NCI-H524 (cell line): Measurements from ENCODE around the gene HOXA9.

Experiments used
- DNase-seq, 2 experiments: peaks; one replicate each; lab custom pipeline; 2025; lab: John Stamatoyannopoulos, UW

The HOXA9 gene

DNA sequence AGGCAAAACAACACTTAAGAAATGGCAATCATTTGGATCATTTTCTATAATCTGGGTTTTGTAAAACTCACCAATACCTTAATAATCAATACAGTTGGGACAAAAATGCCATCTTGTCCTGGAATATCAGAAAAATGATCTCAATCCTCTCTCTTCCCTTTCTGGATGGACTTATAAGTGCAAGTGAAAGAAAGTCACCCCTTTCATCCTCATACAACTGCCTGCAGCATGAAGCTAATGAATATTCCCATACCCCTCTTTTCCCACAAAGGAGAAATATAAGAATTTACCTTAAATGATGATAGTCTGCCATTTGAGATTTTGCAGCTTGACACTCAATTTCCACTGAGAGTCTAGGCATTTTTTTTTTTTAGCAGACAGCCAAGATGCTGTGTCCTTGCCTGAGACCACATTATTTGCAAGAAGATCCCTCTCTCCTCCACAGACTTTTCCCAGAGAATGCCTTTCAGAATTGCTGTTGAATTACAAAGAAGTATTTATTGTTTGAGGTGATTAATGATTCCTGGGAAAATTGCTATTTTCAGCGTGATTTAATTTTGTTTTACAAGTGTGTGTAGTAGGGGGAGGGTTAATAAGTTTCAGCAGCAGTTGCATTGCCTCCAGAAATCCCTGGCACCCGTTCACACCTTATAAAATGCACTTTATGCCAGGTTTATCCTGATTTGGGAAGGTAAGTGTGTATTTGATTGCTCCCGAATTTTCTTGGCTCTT lies 38.6 kb downstream of the HOXA9 start:
- DNase-seq = no peak

DNA sequence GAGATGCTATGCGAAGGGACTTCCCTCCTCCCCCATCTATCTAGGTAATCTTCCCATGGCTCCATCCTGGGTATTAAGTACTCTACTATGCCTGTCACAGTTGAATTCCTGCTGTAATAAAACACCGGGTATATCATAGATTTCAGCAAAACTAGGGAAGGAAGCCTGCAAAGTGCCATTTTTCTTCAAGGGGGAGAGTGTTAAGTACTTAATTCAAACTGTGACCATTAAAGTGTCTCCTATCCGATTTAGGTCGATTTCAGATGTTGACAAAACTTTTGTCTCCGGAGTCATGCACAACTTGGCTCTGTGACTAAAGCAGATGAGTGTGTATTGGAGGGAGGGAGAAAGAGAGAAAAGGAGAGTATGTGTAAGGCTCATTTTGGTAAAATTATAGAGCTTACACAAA lies 39.3 kb downstream of the HOXA9 start:
- no peak for DNase-seq

DNA sequence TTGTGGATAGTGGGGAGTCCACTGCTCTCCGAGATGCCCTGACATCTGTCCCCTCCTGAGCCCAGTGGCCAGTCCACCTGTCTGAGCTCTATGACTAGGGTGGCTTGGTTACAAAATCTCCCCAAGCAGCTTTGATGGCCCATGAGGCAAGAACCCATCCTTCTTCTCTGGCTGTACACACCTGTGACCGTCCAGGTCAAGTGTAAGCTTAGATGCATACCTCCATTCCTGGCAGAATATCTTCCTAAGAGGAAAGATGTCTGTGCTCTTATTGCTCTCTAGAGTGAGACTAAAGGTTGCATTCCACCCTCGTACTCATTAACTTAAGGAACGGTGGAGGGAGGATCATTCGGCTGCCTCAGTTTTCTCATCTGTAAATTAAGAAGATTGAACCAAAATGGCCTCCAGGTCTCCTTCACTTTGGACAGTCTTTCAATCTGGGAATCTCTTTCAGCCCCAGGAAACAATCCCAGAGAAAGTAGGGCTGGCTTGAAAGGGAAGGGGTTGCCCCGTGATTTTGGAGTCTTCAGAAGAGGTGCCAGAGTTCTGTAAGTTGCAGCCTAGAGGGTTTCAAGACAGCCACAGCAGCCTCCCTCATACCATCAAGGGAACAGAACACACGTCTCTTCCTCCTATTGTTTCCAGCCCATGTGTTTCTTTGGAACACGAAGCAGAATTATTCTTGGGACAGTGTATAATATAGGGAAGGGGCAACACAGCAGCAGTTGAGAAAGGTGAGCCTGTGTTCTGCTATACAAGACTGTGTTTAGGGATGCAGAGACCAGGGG lies 40.2 kb downstream of the HOXA9 start:
- no peak for DNase-seq

DNA sequence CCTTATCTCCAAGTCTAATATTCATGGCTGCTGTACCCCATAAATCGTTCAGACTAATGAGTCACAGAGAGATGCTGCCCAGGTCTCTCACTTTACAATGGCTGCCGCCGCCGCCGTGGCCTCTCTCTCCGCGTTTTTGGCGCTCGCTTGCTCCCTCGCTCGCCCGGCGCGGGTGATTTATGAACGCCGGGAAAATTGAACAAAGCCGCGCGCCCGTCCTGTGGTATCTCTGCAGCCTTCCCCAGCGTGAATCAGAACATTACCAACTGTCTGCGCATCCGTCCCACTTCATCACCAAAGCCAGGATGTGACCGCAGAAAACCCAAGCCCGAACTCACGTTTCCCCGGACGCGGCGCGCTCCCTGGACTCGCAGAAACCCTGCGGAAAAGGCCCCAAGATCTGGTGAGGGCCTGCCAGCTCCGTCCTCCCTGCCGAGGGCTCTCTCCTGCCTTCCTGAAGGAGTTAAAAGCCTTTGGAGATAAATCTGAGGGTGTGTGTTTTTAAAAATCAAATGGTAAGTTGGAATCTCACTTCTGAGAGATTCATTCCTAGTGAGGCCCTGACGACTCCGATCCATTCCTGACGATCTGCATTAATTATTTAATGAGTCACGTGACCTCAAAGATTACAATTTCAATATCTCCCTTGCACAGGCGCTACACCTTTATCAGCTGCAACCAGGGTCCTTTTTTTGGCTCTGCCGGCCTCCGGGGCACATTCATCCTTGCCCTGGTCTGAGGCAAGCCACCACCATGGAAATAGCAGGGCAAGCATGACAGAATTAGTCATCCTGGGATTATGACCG lies 41.0 kb downstream of the HOXA9 start:
- no peak for DNase-seq

DNA sequence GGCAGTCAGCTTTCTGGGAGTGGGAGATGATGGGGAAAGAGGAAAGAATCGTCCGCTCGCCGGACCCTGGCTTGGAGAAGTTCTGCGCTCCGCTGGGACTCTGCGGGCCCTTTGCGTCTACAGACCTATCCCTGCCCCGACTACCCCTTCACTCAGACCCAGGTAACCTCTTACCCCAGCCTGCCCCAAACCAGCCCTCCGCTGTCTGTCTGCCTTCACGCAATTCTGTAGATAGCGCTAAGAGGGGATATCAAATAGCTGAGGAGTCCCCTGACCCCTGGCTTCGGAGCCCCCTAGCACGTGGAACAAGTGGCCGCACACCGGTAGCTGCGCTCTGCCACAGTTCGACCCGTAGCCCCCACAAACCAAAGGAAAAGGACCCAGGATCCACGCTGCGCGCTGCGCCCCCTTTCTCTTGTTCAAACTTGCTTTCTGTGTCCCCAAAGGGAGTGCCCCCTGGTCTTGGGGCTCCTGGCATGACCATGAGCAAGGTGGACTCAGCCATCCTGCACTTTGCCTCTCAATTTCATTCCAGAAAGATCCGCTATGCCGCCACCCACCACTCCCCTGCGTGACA lies 41.8 kb downstream of the HOXA9 start:
- DNase-seq = no peak

DNA sequence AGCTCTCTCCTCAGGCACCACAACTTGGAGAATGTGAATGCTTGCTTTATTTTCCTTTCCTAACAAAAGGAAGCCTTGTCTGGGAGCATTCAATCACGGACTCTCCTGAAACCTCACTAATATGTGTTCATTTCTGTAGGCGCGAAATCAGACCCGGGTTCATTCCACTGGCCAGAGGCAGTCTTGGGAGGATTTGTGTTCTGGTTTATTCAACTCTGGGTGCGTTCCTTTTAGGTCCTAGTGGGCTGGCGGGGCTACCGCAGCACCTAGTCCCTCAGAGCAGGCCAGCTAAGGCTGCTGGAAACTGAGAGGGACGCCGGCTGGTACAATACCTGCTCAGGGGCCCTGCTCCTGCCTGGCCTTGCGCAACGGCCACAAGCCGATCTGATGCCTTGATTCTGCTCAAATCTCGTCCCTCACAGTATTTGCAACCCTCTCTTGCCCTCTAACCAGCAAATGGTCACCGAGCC lies 42.3 kb downstream of the HOXA9 start:
- no peak for DNase-seq

DNA sequence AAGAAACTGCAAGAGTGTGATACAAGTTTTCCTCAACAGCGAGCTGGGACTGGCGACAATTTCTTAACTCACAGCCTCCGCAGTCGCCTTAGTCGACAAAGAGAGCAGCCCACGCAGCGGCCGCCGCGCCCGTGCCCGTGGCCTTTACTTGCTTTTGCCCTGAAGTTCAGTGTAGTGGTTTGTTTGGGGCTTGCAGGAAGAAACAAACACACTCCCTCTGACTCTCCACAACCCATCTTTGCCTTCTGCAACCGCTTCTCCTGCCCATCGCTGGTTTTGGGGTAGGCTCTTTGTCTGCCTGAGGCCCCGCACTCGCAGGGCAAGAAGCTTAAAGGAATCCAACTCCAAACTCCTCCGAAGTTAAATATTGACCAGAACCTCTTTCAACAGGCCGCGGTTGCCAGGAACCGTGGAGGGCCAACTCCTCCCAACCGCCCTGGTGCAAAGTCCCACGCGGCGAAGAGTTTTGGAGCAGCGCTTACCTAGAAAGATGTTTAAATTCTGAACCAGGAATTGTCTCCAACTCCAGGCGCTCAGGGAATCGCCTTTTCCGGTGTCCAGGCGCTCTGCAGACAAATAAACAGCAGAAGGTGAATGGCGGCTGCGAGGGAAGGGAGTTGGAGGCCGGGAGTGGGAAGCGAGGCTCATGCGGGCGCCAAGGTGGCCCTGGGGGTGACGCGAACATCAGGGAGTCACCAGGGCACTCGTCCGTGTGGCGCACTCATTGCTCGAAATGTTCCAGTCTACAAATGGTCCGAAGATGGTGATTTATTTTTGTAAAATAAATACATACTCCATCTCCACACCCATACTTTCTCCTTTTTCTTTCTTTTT lies 43.0 kb downstream of the HOXA9 start:
- DNase-seq = no peak

DNA sequence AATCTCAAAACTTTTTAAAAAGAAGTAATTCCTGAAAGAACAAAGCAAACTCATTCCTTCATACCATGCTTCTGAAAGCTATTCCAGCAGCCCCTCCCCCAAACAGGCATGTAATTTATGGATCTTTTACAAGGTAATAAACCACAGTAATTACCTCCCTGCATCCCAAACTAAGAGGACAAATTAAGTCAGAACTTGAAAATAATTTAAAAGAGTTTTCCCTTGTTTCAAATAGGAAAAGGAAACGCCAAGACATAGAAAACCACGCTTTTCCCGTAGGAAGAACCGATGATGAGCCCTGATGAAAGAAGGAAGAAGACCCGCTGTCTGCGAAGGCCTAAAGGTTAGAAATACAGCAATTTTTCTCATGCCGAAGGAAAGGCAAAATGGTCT lies 43.7 kb downstream of the HOXA9 start:
- no peak for DNase-seq

DNA sequence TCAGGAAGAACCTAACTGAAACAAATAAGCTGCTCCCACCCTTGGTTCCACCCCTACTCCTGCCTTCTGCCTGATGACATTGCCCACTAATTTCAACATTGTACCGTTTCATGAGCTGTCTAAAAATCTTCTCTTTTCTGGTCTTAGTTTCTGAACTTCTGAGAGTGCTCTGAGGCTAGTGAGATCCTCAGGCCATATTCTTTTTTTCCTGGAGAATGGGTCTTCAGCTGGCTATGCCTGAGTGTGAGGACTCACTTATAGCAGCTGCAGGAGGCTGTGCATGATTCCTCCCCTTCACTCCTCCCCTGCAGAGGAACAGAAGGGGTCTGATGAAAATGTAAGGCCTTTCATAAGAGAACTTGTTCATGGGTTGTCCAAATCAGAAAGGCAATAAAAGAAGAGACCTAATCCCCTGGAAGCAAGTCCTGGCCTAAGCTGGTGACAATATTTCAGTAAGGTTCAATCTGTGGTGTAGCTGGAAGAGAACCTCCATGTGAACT lies 45.9 kb downstream of the HOXA9 start:
- no peak for DNase-seq

DNA sequence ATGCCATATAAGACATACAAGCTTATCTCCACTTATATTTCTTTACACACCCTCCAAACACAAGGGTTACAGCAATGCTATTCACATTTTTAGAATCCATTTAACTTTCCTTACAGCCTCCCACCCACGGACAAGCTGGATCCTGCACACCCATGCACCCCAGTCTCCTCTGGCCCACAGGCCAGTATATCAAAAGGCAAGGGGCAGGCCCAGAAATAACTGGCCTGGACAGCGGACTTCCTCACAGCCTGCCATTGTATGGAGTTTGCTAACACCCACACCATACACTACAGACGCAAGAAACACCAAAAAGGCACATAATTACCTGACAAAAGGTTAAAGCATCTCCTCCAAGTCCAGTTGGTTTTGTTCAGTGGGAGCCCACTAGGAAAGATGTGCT lies 46.8 kb downstream of the HOXA9 start:
- no peak for DNase-seq

DNA sequence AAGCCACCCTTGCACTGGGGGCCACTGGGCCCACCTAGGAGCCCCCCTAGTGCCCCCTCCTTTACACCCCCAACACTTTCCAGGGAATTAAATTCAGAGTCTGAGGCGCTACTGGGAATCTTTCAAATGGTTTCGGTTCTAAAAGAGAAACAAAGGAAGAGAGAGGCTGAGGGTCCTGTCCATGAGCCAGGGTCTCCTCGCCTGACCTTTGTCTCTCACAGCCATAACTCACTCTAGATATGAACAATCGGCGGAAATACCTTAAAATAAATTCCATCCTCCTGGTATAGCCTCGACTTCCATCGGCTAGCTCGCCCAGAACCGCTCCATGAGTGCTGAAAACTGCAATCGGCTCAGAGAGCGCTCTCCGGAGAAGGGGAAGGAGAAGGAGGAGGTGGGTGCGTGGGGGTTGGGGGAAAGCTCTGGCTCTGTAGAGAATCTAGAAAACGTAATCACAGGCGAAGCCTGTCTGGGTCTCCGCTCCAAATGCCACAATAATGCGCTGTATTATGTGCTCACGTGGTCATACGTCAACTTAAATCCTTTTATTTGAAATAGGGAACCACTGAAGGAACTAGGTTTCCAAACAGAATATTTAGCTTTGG lies 47.3 kb downstream of the HOXA9 start:
- no peak for DNase-seq

DNA sequence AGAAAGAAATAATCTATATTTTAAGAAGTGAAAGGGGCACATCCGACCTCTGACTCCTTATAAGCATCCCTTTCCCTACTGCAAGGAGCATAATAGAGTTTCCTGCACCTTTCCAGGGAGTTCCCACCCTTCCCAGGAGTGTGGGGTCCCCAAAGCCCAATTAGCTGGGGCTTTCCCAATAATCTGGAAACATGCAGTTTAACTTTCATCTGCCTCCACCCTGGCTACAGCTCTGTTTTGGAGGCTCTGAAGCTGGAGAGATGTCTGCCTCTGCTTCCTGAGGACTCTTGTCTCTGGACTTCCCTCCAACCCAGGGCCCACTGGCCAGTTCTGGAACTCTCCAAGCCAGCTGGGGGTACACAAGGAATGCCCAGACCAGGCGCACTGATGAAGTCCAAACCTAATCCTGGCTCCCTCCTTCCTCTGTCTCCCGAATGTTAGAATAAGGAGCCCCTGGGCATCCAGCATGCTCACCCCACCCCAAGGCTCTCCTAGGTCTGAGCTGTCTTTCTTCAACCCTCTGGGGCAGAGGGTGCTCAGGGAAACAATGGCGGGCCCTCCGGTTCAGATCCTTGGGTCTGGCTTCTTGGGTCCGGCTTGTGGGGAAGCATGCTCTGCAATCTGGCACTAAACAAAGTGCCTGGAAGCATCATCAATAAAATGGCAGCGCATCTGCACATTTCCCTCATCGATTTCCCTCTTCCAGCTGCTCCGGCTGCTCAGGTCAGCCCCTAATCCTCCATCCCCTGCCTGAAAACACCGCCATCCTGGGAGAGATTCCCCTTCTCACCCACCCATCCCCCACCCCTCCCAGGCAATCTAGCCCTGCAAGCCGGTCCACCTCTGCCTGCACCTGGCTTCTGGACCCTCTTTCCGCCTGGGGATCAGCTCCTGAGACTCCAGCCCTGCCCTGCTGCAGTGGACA lies 48.1 kb downstream of the HOXA9 start:
- no peak for DNase-seq

DNA sequence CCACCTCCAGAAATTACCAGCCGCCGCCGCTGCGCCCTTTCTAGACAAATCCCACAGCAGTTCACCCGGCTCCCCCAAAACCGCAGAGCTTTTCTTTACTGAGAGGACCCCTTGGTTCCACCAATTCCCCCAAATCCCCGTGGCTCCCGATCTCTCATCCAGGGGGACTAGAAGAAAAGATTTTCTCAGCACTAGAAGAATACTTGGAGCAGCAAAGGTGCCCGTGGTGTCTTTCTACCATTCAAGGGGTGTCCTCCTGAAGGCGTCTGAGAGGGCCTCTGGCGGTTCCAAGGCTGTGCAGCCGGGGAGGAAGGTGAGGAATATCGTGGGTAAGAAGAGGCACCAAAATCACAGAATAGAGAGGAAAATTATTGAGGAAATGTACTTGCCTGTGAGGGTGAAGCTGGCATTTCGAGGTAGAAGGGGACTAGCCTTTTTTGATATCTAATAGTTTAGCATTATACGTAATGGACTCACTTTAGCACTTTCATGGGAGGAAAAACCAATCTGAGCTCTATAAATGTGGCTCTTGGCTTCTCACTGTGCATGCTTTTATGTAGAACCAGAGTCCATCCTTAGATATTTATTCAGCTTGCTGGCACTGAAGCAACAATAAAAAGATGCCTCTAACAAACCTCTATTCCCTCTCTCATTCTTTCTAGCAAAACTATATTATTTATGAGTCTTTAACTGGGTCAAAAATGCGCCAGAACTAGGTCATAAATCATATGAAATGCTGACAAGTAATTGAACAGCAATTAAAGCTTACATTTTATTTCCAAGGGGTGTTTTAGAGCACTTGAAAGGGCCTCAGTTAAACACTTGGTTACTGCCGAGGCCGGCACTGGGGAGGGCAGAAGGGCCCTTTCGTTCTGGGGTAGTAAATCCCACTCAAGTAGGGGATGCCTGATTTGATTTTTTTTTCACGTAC lies 49.0 kb downstream of the HOXA9 start:
- DNase-seq = no peak

DNA sequence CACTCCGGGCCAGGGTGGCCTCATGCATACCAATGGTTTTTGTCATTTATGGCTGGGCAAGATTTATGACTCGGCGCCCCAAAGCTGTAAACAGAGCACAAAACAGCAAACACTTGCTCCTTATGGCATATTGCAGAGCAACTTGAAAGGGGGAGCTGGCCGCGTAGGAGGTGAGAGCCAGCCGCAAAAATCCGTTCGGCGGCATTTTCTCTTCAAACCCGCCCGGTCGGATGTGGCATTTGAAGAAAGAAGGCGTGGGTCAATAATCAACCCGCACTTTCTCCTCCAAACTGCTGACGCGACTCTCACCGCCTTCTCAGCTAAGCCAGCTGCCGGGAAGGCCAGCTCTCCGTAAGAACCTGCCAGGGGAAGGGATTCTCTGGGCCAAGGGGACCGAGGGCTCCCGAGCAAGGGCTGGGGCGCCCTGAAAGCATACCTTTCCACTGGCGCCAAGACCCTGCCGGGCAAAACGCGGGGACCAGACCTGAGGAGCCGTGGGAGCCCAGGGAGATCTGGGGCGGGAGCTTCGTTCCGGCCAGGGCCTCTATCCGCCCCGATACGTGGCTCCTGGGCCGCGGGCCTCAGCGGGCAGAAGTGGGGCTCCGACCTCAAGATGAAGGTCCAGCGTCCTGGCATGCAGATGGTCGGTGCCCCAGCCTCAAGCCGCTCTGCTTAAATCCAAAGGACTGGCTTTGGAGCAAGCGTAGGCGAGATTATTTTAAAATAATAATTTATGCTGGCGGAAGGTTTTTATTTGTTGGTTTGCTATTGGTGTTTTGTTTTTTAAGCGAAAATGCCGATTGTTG lies 49.9 kb downstream of the HOXA9 start:
- no peak for DNase-seq

DNA sequence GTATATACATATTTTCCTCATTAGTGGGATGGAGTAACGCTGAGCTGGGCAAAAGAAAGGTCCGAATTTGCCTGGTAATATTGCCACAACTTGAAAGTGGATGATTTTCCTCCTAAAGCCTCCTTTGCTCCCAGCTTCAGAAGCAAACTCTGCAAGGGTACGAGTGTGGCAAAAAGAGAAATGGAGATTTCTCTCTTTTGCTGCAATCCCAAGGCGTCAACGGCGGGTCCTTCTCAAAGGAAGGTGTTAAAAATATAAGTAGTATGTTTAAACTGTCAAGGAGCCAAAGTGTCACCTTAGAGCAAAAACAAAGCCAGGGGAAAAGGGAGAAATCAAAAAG lies 50.5 kb downstream of the HOXA9 start:
- DNase-seq = no peak

DNA sequence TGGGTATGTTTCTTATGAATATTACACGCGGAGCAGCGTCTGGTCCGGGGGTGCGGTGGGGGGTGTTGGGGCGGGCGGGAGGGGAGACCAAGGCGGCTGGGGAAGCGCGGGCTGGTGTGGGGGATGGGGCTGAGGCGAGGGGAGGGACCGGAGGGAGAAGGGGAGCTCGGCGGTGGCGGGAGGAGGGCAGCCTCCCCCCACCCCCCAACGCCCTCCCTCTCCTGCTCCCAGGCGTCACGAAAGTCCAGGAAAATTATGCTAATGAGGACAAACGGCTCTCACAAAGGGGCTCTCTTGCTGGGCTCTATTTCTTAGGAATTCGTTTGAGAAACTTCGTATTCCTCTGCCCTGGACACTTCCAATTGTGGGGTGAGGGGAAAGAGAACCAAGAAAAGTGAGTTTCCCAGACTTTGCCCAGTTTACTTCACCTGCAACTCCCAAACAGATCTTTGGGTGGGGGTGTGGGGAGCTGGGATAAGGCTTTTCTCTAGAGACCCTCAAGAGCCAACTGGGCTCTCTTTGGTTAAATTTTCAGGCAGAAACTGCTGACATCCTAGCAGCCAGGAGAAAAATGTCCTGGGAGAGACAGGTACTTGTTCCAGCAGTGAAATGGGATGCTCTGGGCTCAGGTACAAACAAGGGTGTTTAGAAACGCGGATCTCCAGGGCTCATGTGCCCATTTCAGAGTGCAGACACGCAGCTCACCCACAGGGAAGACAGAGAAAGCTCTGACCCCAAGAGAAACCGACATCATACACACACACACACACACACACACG lies 51.2 kb downstream of the HOXA9 start:
- DNase-seq = peak; percentile 58 to 59
